HG03095 (cell line): ENCODE results near the gene BEGAIN.

Experiments
- ATAC-seq: cut with Tn5 transposase; IDR thresholded peaks from one replicate; pipeline ENCODE4 v1.9.1; 2021; ENCODE audit warnings: moderate library complexity; ENCODE audit not compliant: unreplicated experiment

Gene BEGAIN

GRCh38 chr14:100616854-100617409 is 29.7 kb upstream of the BEGAIN start:
- no peak for ATAC-seq

DNA sequence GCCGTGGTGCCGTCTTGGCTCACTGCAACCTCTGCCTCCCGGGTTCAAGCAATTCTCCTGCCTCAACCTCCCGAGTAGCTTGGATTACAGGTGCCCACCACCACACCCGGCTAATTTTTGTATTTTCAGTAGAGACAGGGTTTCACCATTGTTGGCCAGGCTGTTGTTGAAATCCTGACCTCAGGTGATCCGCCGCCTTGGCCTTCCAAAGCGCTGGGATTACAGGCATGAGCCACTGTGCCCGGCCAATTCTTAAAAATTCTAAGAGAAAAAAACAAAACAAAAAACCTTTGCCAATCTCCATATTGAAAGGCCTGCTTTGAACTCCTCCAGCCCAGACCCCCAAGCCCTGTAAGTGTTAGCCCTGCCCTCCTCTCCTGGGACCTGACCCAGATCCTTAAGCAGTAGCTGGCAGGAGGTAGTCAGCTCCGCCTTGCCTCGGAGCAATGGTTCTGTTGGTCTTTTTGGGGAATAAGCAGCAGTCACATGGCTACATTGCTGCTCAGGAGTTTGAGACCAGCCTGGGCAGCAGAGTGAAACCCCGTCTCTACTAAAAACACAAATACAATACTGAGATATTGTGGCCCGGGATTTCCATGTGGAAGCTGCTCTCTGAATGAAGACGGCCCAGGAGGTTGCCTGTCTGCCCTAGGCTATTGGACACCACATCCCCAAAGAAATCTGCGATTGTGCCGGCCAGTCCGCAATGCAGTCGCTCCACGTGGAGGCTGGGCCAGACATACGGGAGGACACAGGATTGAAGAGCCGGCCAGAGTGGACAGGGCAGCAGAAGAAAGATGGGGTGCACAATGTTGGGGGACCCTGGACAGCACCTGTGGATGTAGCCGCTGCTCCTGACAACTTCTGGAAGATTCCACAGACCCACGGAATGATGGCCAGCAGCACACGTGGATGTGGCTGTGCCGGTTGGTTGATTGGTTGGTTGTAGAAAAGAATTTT is 28.8 kb upstream of the BEGAIN start:
- ATAC-seq = no peak

GRCh38 chr14:100614803-100615202 is 27.6 kb upstream of the BEGAIN start:
- ATAC-seq = no peak

DNA sequence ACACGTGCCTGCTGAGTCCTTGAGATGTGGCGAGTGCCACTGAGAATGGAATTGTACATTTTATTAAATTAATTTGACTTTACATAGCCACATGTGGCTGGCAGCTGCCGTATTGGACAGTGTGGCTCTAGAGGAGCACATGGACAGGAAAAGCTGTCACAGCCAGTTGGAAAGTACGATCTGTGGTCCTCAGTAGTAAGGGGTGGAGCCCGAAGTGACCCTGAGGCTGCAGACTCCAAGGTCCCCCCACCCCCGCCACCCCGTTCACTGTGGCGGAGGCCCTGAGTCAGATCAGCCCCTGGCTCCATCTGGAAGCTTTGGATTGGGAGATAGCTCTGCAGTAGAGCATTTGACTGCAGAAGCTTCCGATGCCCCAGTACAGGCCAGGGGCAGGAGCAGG is 25.8 kb upstream of the BEGAIN start:
- no peak for ATAC-seq

- ATAC-seq = no peak
Measured at GRCh38 chr14:100611811-100612480, 24.7 kb upstream of the BEGAIN start.

GRCh38 chr14:100610511-100611217 is 23.4 kb upstream of the BEGAIN start:
- no peak for ATAC-seq

- ATAC-seq = no peak
Measured at GRCh38 chr14:100609941-100610391, 22.7 kb upstream of the BEGAIN start.

DNA sequence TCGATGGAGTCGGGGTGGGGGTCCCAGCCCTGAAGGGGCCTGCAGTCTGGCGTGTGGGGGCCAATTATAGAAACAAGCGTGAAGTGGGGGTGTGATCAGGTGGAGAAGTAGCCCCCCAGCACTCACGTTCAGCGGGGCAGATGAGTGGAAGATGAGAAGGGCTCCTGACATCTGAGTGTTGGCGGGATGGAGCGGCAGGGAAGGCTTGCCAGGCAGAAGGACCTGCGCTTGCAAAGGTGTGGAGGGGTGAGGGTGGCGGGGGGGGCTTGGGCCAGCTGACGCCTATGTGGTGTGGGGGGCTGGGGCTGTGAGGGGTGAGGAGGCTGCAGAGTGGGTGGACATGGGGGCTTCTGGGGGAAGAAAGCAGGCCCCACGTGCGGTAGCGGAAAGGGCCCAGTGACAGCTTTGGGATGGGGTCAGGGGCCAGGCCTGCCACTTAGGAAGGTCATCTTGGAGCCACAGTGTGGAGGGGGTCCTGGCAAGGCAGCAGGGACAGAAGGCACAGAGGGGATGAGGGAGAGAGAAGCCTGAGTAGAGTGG is 22.2 kb upstream of the BEGAIN start:
- no peak for ATAC-seq

DNA sequence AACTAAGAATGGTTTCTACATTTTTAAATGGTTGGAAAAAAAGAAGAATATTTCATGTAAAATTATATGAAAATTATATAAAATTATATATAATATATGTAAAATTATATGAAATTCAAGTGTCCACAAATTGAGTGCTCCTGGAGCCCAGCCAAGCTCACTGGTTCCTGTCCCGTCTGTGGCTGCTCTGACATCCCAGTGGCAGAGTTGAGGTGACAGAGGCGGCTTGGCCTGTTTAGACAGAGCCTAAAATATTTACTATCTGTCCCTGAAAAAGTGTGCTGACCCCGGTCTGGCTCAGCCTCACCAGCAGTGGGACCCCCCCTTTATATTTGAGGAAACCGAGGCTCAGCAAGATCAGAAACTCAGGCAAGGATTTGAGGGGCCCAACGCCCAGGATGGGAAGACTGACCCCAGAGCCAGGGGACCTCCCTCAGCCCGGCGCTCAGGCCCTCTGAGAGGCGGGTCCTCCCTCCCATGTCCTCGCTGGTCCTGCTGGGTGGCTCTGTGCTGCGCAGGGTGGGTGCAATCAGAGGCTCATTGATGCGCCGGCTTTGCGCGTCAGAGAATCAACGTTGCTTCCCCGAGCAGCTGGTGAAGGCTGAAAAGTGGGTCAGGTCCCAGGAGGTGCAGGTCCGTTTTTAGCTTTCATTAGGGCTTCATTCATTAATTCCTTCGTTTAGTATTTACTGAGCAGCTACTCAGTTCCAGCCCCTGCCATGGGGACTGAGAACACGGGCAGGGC is 21.5 kb upstream of the BEGAIN start:
- ATAC-seq = no peak

GRCh38 chr14:100608064-100608463 is 20.8 kb upstream of the BEGAIN start:
- ATAC-seq = no peak

- ATAC-seq = no peak
Measured at GRCh38 chr14:100607611-100607956, 20.4 kb upstream of the BEGAIN start.

DNA sequence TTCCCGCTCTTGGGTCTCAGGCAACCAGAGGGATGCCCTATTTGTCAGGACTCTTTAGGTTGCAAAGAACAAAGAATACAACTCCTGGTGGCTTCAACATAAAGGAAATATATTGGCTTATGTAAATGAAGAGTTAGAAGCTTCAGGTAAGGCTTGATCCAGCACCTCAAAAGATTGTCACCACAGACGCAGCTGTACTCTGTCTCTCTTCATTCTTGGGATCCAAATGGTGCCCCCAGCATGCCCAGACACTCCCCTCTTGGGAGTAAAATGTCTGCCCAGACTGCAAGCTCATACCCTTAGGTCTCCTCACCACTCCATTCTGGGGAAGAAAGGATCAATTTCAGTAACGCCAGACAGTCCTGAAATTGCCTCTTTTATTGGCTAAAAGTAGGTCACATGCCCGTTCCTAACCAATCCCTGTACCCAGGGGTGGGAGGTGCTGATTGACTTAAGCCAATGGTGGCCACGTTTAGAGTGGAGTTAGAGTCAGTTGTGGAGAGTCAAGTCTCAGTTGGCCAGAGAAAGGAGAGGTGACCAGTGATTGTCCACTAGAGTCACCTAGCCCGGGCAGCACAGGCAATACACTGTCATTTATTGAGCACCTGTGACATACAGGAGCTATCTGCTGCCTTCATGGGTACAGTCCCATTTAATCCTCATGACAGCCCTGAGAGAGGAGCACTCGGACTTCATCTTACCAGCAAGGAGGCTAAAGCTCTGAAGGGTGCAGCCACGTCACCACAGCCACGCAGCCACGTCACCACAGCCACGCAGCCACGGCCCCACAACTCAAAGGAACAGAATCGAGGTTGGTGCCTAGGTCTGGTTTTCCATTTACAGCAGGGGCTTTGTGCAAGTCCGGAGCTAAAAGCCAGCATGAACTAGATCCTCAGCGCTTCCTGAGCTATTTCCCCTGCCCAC is 19.7 kb upstream of the BEGAIN start:
- no peak for ATAC-seq

DNA sequence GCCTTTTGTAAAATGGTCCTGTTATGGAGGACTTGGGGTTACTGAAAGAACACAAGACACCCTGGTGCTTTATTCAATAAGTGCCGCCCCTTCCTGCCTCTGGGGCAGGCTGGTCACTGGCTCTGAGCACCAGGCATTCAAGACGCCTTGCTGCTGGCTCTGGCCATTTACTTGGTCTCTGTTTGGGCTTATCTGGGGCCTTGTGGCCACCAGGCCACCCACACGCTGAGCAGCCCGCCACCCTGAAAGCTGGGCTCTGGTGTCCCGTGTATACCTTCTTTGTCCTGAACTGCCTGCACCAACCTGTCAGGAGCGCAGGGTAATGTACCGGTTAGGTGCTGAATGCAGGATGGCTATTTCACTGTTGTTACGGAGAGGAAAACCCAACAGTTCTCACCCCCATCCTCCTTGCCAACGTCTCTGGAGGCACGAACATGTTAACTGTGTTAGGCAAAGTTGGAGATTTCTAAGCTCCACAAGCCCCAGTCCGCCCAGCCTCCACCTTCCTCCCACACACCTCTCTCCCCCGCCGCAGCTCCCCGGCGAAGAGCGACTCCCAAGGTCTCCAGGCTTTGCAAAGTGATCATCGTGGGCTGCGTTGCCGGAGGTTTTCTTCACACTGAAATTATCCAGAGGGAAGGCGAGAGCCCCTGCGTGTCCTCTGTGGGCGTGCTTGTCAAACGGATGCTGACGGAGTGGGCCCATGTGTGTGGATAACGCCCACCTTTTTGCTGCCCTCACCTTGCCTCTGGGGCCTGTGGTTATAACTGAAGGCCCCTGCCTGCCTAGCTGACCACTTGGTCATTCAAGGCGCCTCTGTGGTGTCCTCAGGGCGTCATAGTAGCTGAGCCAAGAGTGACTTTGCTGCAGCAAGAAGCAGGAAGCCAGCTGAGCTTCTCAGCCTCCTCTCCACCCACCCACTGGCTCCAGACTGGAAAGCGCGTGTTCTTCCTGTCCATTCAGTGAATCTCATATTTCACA is 18.8 kb upstream of the BEGAIN start:
- no peak for ATAC-seq

GRCh38 chr14:100605230-100605629 is 18.0 kb upstream of the BEGAIN start:
- no peak for ATAC-seq

- no peak for ATAC-seq
Measured at GRCh38 chr14:100604709-100605108, 17.5 kb upstream of the BEGAIN start.

GRCh38 chr14:100604121-100604501 is 16.9 kb upstream of the BEGAIN start:
- ATAC-seq = no peak

DNA sequence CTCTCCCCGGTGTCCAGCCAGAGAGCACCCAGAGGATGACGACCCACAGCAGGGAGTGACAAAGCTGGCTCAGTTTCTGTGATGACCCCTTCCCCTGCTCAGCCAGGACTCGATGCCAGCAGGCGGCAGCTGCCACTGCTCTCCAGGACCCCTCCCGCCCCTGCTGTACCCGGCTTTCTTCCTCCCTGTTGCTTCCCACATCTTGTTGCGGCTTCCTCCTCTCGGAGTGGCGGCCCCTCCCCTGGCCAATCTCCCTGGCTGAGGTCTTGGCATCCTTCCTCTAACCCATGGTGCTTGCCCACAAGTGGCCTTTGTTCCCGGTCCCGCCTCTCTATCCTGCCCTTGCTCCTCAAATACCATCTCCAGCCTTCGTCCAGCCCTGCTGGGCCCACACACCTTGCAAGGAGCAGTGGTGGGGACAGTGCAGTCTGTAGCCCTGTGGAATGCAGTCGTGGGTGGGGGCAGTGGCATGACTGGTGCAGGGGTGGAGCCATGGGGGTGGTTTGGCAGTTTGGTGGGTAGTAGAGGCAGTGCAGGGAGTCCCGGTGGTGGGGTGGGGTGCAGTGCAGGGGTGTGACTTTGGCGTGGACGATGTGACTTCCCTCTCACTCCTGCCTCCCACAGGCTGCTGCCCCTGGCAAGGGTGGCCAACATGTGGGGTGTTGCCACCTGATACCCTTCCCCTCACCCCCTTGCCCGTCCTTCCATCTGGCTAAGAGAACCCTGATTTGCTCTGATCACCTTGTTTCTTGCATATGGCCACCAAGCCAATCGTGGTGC is 16.3 kb upstream of the BEGAIN start:
- ATAC-seq = no peak
